Skin epidermis (tissue), 12 donors: ENCODE data around the gene ROBO4.

Experiments
- H3K27ac ChIP-seq, 21 experiments: fragments of 200-600 bp; sonication (generic) in 11 of 21; one replicate each; pipeline ENCODE4 v1.5.0; 2020; ENCODE audit warnings: mild to moderate bottlenecking in 3 of 21, inconsistent platforms in 2 of 21, moderate library complexity in 2 of 21
- H3K4me3 ChIP-seq, 7 experiments: fragments of 200-600 bp; sonication (generic) in 2 of 7; one replicate each; pipeline ENCODE4 v1.5.0; 2020; ENCODE audit warnings: inconsistent platforms in 2 of 7, mild to moderate bottlenecking in 2 of 7, moderate library complexity in 1 of 7

The ROBO4 gene

DNA sequence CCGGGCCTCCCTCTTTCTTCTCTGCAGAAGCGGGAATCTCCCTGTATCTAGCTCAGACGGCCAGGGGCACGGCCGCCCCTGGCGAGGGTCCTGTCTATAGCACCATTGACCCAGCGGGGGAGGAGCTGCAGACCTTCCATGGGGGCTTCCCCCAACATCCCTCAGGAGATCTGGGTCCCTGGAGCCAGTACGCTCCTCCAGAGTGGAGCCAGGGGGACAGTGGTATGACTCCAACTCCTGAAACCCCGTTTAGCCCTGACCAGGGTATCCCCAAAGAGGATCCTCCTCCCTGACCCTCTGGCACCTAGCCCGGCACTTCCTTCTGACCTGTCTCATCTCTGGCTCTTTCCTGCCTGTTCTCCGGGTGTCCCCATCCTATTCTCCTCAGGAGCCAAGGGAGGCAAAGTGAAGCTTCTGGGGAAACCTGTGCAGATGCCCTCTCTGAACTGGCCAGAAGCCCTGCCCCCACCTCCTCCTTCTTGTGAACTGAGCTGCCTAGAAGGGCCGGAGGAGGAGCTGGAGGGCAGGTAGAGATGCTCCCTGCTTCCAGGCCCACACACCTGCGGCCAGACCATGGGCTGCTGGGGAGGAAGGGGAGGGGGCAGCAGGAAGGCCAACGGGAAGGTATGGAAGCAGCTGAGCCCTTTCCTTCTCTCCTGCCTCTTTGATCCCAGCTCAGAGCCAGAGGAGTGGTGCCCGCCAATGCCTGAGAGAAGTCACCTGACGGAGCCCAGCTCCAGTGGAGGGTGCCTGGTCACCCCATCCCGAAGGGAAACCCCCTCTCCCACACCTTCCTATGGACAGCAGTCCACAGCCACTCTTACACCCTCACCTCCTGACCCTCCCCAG lies 19.5 kb downstream of the ROBO4 start:
- Histone ChIP-seq H3K4me3 (peak overlapping the region in 1 of 7 experiments; percentile 51), H3K27ac (peak overlapping the region in 1 of 21 experiments; percentile 85)

- Histone ChIP-seq H3K27ac (peak overlapping the region in 4 of 21 experiments; percentile 40 to 85 (median 68)), H3K4me3 (peak overlapping the region in 4 of 7 experiments; percentile 46 to 51 (median 50))
These were observed 20.1 kb downstream of the ROBO4 start for GRCh38 chr11:124877631-124877909.

DNA sequence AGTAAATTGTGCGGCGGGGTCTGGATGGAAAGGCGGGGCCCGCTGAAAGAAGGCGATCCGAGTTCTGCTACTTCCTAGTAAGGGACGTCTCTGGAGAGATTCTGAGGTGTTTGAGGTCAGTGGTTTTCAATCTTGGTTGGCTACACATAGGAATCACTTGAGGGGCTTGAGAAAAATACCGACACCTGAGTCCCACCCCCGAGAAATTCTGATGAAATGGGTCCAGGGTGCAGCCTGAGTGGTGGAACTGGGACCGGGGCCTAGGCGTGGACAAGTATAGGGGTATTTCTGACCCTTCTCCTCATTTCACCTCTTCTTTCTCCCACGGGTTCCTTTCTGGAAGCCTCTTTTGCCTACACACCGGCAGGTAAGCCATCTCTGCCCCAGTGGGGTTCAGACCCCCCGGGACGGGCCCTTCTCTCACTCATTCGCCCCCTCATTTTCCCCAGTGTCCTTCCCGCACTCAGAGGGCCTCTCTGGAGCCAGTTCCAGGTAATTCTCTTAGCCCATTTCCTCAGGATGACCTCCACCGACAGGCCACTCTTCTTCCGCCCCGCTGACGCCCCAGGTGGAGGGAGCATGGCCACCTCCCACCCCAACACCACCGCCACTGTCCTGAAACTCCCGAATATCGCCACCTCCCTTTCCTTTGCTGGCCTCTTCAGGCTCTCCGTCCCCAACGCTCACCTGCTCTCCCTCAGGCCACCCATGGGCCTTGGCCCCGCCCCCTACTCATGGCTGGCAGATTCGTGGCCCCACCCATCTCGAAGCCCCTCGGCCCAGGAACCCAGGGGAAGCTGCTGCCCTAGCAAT lies 20.6 kb downstream of the ROBO4 start:
- Histone ChIP-seq H3K4me3 (peak overlapping the region; percentile 23 to 56 (median 48)), H3K27ac (peak overlapping the region in 18 of 21 experiments; percentile 29 to 86 (median 81))

- peak overlapping the region in 20 of 21 experiments; percentile 29 to 86 (median 81) for H3K27ac ChIP-seq
- H3K4me3 ChIP-seq, result peak overlapping the region; percentile 23 to 56 (median 48)
These were observed 21.5 kb downstream of the ROBO4 start for GRCh38 chr11:124875943-124876817.

DNA sequence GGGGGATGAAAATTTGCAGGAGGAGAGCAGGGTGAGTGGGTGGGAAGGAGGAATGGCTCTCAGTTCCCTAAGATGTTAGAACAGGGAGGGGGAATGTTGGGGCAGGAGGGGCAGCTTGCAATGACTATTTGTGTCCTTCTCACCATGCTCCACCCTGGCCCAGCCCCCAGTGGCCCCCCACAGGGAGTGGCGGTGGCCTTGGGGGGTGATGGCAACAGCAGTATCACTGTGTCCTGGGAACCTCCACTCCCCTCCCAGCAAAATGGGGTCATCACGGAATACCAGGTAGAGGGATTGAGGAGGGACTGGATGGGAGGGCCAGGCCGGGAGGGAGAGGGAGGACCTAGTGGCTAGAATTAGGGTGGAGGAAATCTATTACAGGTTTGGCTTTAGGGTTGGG lies 22.3 kb downstream of the ROBO4 start:
- H3K27ac ChIP-seq, result no peak overlapping the region
- peak overlapping the region in 1 of 7 experiments; percentile 51 for H3K4me3 ChIP-seq

DNA sequence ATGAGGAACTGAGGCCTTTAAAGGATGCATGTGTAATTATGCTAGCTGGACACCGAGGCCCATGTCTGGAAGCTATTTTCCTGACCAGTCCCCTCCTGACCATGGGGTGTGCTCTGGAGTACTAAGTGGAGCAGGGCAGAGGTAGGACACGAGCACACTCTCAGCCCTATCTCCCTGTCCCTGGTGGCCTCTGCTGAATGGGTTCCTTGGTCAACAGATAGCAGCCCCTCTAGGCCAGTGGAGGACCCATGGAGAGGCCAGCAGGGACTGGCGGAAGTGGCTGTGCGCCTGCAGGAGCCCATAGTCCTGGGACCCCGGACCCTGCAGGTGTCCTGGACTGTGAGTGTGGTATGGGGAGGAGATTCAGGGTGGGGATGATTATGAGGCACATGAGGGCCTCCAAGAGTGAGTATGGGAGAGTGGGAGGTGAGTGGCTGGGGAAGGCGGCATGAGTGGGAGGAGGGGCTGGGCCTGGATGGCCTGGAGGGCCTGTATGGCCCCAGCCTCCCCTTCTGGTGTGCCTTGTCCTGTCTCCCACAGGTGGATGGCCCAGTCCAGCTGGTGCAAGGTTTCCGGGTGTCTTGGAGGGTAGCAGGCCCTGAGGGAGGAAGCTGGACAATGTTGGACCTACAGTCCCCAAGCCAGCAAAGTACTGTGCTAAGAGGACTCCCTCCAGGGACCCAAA lies 23.0 kb downstream of the ROBO4 start:
- H3K4me3 ChIP-seq, result no peak overlapping the region

DNA sequence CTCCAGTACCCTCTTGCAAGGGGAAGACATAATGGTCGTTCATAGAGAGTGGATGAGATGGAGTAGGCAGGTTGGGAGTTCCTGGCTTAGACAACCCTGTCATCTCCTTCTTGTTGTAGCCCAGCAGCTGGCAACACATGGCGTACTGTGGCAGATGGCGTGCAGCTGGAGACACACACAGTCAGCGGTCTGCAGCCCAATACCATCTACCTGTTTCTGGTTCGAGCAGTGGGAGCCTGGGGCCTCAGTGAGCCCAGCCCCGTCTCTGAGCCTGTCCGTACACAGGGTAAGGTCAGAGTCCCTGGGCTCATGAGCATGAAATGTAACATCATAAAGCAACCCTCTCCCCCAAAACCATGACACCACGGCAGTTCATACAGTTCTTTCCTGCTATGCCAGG lies 23.7 kb downstream of the ROBO4 start:
- Histone ChIP-seq H3K4me3 (no peak overlapping the region), H3K27ac (no peak overlapping the region)

More for the DNA sequence above, 23.0 kb downstream of the ROBO4 start:
- no peak overlapping the region for H3K27ac ChIP-seq

DNA sequence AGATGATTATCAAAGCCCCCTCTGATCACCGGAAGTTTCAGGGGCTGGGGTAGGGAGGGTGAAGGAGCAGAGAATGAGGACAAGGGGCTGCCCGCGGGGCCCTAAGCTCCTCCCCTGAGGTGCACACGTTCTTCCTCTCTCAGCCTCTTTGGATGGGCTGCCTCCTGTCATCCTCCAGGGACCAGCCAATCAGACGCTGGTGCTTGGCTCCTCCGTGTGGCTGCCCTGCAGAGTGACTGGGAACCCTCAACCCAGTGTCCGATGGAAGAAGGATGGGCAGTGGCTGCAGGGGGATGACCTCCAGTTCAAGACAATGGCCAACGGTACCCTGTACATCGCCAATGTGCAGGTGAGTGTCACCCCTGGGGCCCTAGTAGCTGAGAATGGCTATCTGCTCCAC lies 24.9 kb downstream of the ROBO4 start:
- Histone ChIP-seq H3K27ac (no peak overlapping the region), H3K4me3 (no peak overlapping the region)

GRCh38 chr11:124872280-124872679 lies 25.4 kb downstream of the ROBO4 start:
- Histone ChIP-seq H3K4me3 (no peak overlapping the region), H3K27ac (no peak overlapping the region)

DNA sequence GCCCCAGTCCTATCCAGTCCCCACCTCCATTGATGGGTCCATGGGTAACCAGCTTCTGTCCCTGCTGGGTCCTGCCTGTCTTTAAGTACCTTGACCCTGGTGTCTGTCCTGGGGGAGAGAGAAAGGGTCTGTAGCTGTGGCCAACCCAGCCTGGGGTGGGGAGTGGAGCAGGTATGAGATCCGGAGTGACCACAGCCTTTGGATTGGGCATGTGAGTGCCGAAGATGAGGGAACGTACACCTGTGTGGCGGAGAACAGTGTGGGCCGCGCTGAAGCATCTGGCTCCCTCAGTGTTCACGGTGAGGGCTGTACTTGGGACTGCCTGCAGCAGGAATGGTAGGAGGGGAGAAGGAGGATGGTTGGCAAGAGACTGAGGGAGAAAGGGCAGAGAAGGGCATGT lies 27.2 kb downstream of the ROBO4 start:
- Histone ChIP-seq H3K4me3 (no peak overlapping the region), H3K27ac (no peak overlapping the region)

- H3K27ac ChIP-seq, result no peak overlapping the region
- no peak overlapping the region for H3K4me3 ChIP-seq
These were observed 27.7 kb downstream of the ROBO4 start for GRCh38 chr11:124869856-124870387.

GRCh38 chr11:124869331-124869730 lies 28.3 kb downstream of the ROBO4 start:
- H3K4me3 ChIP-seq, result no peak overlapping the region
- no peak overlapping the region for H3K27ac ChIP-seq

GRCh38 chr11:124868331-124869274 lies 29.1 kb downstream of the ROBO4 start:
- no peak overlapping the region for H3K4me3 ChIP-seq
- no peak overlapping the region for H3K27ac ChIP-seq

- Histone ChIP-seq H3K27ac (no peak overlapping the region), H3K4me3 (no peak overlapping the region)
These were observed 30.0 kb downstream of the ROBO4 start for GRCh38 chr11:124867700-124868099.

- Histone ChIP-seq H3K27ac (no peak overlapping the region), H3K4me3 (peak overlapping the region in 2 of 7 experiments; percentile 3 to 21)
These were observed 31.5 kb downstream of the ROBO4 start for GRCh38 chr11:124865902-124866851.

GRCh38 chr11:124865181-124865901 lies 32.3 kb downstream of the ROBO4 start, which contains the start of gene ROBO3:
Gene ROBO3, plus strand, starts transcription at chr11:124865432. Its CDS starts 146 bp downstream, at chr11:124865578.
- no peak within 1 kb of the TSS for H3K27ac ChIP-seq
- peak within 1 kb of the TSS in 2 of 7 experiments; percentile 3 to 21 for H3K4me3 ChIP-seq
